IMR-90 (cell line): ENCODE data around the gene TTYH3. TPM values are rescaled to one million over a fixed set of nuclear protein-coding genes. Genes with fewer than 3 reads are reported as not detected.

Experiments used
- ATAC-seq: fragments of 200-7000 bp; cut with Tn5 transposase; 2 replicates; pipeline ENCODE4 v1.9.1; 2020; ENCODE audit warnings: low read depth, mild to moderate bottlenecking, moderate library complexity
- BruUV-seq: library from RNA; stranded (reverse); fragments of 400-500 nt; replicated peaks from 2 replicates; lab custom pipeline; 2021; lab: Mats Ljungman, UMichigan
- CTCF ChIA-PET: fragments of 300-600 bp; formaldehyde crosslinking; extraction: SDS; loops from one replicate; lab custom pipeline; 2021; ENCODE audit warnings: antibody characterized with exemption; lab: Yijun Ruan, JAX
- POLR2A ChIA-PET: fragments of 300-600 bp; sonication (Branson Sonifier 250); formaldehyde crosslinking; loops from one replicate; lab custom pipeline; 2022; ENCODE audit warnings: antibody characterized with exemption; ENCODE audit not compliant: unreplicated experiment; lab: Charles Lee
- DNase-seq: peaks from one replicate; pipeline ENCODE4 v3.0.0; 2013
- H2AFZ ChIP-seq: replicated peaks from 2 replicates; pipeline ENCODE3; 2013; ENCODE audit warnings: low read length, mild to moderate bottlenecking; ENCODE audit not compliant: poor library complexity
- H2AK5ac ChIP-seq: 2 replicates; pipeline ENCODE4 v1.6.1; 2013; ENCODE audit warnings: low read depth, low read length, inconsistent platforms
- H2AK9ac ChIP-seq: replicated peaks from 2 replicates; pipeline ENCODE3; 2013; ENCODE audit warnings: mild to moderate bottlenecking, low read depth, low read length, moderate library complexity; ENCODE audit not compliant: poor library complexity
- H2BK120ac ChIP-seq: 2 replicates; pipeline ENCODE4 v1.6.1; 2013; ENCODE audit warnings: low read depth, low read length, inconsistent platforms
- H2BK15ac ChIP-seq: 3 replicates; pipeline ENCODE4 v1.6.1; 2013; ENCODE audit warnings: low read depth, low read length, inconsistent platforms
- H2BK20ac ChIP-seq: 2 replicates; pipeline ENCODE4 v1.6.1; 2013; ENCODE audit warnings: low read depth, mild to moderate bottlenecking, inconsistent platforms, low read length, moderate library complexity
- H2BK5ac ChIP-seq: 2 replicates; pipeline ENCODE4 v1.6.1; 2013; ENCODE audit warnings: mild to moderate bottlenecking, low read depth, low read length, inconsistent platforms; ENCODE audit not compliant: poor library complexity, severe bottlenecking
- H3K14ac ChIP-seq: replicated peaks from 2 replicates; pipeline ENCODE4 v1.6.1; 2013; ENCODE audit warnings: low read depth, low read length, inconsistent platforms
- H3K18ac ChIP-seq: 2 replicates; pipeline ENCODE4 v1.6.1; 2013; ENCODE audit warnings: low read depth, low read length, control low read depth
- H3K23ac ChIP-seq: 2 replicates; pipeline ENCODE4 v1.6.1; 2013; ENCODE audit warnings: low read depth, low read length, inconsistent platforms
- H3K27ac ChIP-seq: 2 replicates; pipeline ENCODE4 v1.5.1; 2013; ENCODE audit warnings: mild to moderate bottlenecking, control low read depth, low read length; ENCODE audit not compliant: insufficient read depth
- H3K27me3 ChIP-seq: 2 replicates; pipeline ENCODE4 v1.6.1; 2013; ENCODE audit warnings: low read length; ENCODE audit not compliant: control insufficient read depth, insufficient read depth
- H3K36me3 ChIP-seq: 2 replicates; pipeline ENCODE4 v1.6.1; 2013; ENCODE audit warnings: low read length, mixed read lengths; ENCODE audit not compliant: control insufficient read depth, insufficient read depth
- H3K4ac ChIP-seq: 2 replicates; pipeline ENCODE4 v1.6.1; 2013; ENCODE audit warnings: low read depth, low read length, inconsistent platforms
- H3K4me1 ChIP-seq: 2 replicates; pipeline ENCODE4 v1.6.1; 2013; ENCODE audit warnings: low read length, mixed read lengths; ENCODE audit not compliant: control insufficient read depth, insufficient read depth
- H3K4me2 ChIP-seq: 2 replicates; pipeline ENCODE4 v1.6.1; 2013; ENCODE audit warnings: low read depth, mild to moderate bottlenecking, control low read depth, low read length, moderate library complexity
- H3K4me3 ChIP-seq: 2 replicates; pipeline ENCODE4 v1.5.1; 2013; ENCODE audit warnings: low read depth, mild to moderate bottlenecking, control low read depth, low read length, moderate library complexity; ENCODE audit not compliant: insufficient read depth
- H3K56ac ChIP-seq: 2 replicates; pipeline ENCODE4 v1.6.1; 2013; ENCODE audit warnings: low read length, inconsistent platforms; ENCODE audit not compliant: insufficient read depth; ENCODE audit errors: extremely low read depth
- H3K79me1 ChIP-seq, 2 experiments: 2 replicates each; pipeline ENCODE4 v1.6.1; 2013; ENCODE audit warnings: low read length in 2 of 2, inconsistent platforms in 1 of 2, low read depth in 1 of 2
- H3K9ac ChIP-seq: 2 replicates; pipeline ENCODE4 v1.6.1; 2013; ENCODE audit warnings: low read depth, low read length, control low read depth
- H3K9me1 ChIP-seq: 2 replicates; pipeline ENCODE4 v1.6.1; 2013; ENCODE audit warnings: low read length, inconsistent platforms; ENCODE audit not compliant: insufficient read depth
- H3K9me3 ChIP-seq: 2 replicates; pipeline ENCODE4 v1.6.1; 2013; ENCODE audit warnings: low read length; ENCODE audit not compliant: control insufficient read depth, insufficient read depth
- H4K20me1 ChIP-seq: 2 replicates; pipeline ENCODE4 v1.6.1; 2013; ENCODE audit warnings: low read length, inconsistent platforms; ENCODE audit not compliant: insufficient read depth
- H4K5ac ChIP-seq: 2 replicates; pipeline ENCODE4 v1.6.1; 2013; ENCODE audit warnings: mild to moderate bottlenecking, low read depth, low read length, control low read depth
- H4K8ac ChIP-seq, 2 experiments: 2 replicates each; pipeline ENCODE4 v1.6.1; 2013; ENCODE audit warnings: low read depth in 2 of 2, low read length in 2 of 2, control low read depth in 1 of 2, inconsistent platforms in 1 of 2
- H4K91ac ChIP-seq: 2 replicates; pipeline ENCODE4 v1.6.1; 2013; ENCODE audit warnings: low read depth, low read length, inconsistent platforms; ENCODE audit not compliant: insufficient read depth
- BHLHE40 ChIP-seq: fragments of 150-350 bp; IDR thresholded peaks from 2 replicates; pipeline ENCODE4 v1.6.1; 2016; ENCODE audit warnings: mild to moderate bottlenecking, low read depth, low read length
- CEBPB ChIP-seq: IDR thresholded peaks from 2 replicates; pipeline ENCODE4 v1.6.1; 2012; ENCODE audit warnings: low read depth, low read length, improper control_type of control experiment
- FOS ChIP-seq: fragments of 150-350 bp; IDR thresholded peaks from 2 replicates; pipeline ENCODE4 v1.6.1; 2016; ENCODE audit warnings: low read depth, low read length
- SMC3 ChIP-seq: fragments of 150-350 bp; IDR thresholded peaks from 2 replicates; pipeline ENCODE4 v1.6.1; 2016; ENCODE audit warnings: low read depth, mild to moderate bottlenecking, antibody characterized with exemption, low read length, moderate library complexity
- WGBS, 2 experiments: methylation state at CpG; one replicate each; pipeline versions ENCODE4 v1.1.5 to v1.1.7; 2013; ENCODE audit warnings: missing lambda C conversion rate in 2 of 2; ENCODE audit not compliant: insufficient read length in 1 of 2; ENCODE audit errors: extremely low coverage in 2 of 2; 5-methylcytosine and 5-hydroxymethylcytosine counted together
- dilution Hi-C: fragments of 300-500 bp; cut with HindIII; formaldehyde crosslinking; loops from one replicate; pipeline ENCODE4 v1.14.3; 2018; ENCODE audit warnings: low sequenced_read_pairs; ENCODE audit not compliant: unreplicated experiment
- in situ Hi-C: fragments of 300-500 bp; cut with MboI; formaldehyde crosslinking; loops from 3 replicates; pipeline ENCODE4 v1.14.3; 2019; ENCODE audit warnings: low sequenced_read_pairs, inconsistent platforms, mixed read lengths
- intact Hi-C: fragments of 100-400 bp; cut with micrococcal nuclease; formaldehyde crosslinking; loops from 2 replicates; pipeline ENCODE4 v1.10.0; 2022
- polyA plus RNA-seq, 3 experiments: library from polyadenylated mRNA; depleted of rRNA; stranded (reverse); fragments of >200 nt; gene quantifications; 2 replicates each; pipeline ENCODE4 v1.2.3, GENCODE V29; 2012; ENCODE audit warnings: low replicate concordance in 1 of 3
- total RNA-seq: library from RNA; depleted of rRNA; stranded (reverse); fragments of >200 nt; gene quantifications from 2 replicates; pipeline ENCODE4 v1.2.3, GENCODE V29; 2012
- TF ChIP-seq, protein P1 (sequence below): fragments of 150-350 bp; IDR thresholded peaks from 2 replicates; pipeline ENCODE4 v1.6.1; 2016; ENCODE audit warnings: low read depth, mild to moderate bottlenecking, low read length, moderate library complexity, borderline replicate concordance

TTYH3 gene
- total and polyA plus RNA-seq, 2 of the 4 experiments (the other 2 are of a cell fraction): 5.6 to 82.6 TPM

DNA sequence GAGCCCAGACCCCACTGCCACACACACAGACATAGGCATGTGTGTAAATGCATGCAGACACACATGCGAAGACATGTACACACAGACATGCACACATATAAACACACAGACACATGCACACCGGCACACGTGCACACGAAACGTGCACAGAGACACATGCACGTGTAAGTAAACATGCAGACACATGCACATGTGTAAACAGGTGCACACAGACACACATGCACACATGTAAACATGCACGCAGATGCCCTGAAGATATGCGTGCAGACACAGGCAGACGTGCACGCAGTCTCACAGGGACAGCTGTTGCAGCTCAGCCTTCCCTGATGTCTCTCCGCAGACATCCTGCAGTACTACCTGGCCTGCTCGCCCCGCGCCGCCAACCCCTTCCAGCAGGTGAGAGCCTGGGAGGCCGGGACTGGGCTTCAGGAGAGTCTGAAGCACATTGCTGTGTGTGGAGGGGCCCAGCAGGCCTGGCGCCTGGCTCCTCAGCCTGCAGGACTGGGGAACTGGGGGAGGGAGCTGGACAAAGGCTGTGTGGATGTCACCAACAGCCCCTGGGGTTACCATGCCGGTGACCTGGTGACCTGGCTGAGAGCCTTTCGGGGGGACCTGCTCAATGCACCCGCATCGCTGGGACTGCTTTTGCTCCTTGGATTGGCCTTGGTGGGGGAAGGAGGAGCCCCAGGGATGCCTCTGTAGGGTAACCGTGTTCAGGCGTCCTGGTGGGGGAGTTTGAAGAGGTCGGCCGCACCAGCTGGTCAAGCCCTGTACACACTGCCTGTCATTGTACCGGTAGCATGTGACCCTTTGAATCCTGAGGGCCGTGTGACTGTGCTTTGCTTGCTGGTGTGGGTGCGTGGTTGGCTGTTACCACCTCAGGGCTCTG, 20.3 kb downstream of the TTYH3 start:
- CTCF ChIA-PET: interaction anchor here (0.6 to 1.2 kb wide), 2 partner anchors 19 to 183 kb away, joined by 3 read pairs; no protein-coding TSS in a partner anchor
- Histone ChIP-seq H3K9ac (no peak overlapping the region), H3K4me3 (no peak overlapping the region), H3K23ac (no peak overlapping the region), H2BK15ac (no peak overlapping the region), H3K56ac (no peak overlapping the region), H3K4me2 (no peak overlapping the region), H4K8ac (no peak overlapping the region), H3K9me3 (no peaks in the 10 kb centered on the region), H2BK20ac (no peak overlapping the region), H2BK120ac (no peak overlapping the region), H4K91ac (no peak overlapping the region), H3K27me3 (no peaks in the 10 kb centered on the region), H3K18ac (no peak overlapping the region), H3K36me3 (peaks cover 72% of the 10 kb centered on the region), H2BK5ac (no peak overlapping the region), H3K9me1 (no peaks in the 10 kb centered on the region), H2AK5ac (no peak overlapping the region), H4K5ac (no peak overlapping the region), H3K4me1 (no peaks in the 10 kb centered on the region), H3K4ac (no peak overlapping the region), H3K27ac (no peak overlapping the region), H4K20me1 (peaks cover 28% of the 10 kb centered on the region), H2AFZ (peak overlapping the region; percentile 33), H3K79me1 (peaks cover 9 to 48% of the 10 kb centered on the region in 2 experiments), H3K14ac (no peak overlapping the region), H2AK9ac (no peak overlapping the region)
- ATAC-seq (no peak), DNase-seq (no peak)
- in situ Hi-C loops: no loop called here
- TF ChIP-seq SMC3 (no peak), CEBPB (no peak), BHLHE40 (no peak), FOS (no peak)
- TF ChIP-seq, protein P1, sequence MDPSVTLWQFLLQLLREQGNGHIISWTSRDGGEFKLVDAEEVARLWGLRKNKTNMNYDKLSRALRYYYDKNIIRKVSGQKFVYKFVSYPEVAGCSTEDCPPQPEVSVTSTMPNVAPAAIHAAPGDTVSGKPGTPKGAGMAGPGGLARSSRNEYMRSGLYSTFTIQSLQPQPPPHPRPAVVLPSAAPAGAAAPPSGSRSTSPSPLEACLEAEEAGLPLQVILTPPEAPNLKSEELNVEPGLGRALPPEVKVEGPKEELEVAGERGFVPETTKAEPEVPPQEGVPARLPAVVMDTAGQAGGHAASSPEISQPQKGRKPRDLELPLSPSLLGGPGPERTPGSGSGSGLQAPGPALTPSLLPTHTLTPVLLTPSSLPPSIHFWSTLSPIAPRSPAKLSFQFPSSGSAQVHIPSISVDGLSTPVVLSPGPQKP: no peak
- POLR2A ChIA-PET: no interaction called here
- intact Hi-C loops: no loop called here
- no TSS peak for BruUV-seq
- 94% methylated on average over 8 of the region's 28 CpGs; no CpG with 5 or more reads in 1 of the 2 experiments for whole genome bisulfite sequencing, 2 experiments
- dilution Hi-C loops: no loop called here
